ENCODE results near the gene WIPF2.

DNA sequence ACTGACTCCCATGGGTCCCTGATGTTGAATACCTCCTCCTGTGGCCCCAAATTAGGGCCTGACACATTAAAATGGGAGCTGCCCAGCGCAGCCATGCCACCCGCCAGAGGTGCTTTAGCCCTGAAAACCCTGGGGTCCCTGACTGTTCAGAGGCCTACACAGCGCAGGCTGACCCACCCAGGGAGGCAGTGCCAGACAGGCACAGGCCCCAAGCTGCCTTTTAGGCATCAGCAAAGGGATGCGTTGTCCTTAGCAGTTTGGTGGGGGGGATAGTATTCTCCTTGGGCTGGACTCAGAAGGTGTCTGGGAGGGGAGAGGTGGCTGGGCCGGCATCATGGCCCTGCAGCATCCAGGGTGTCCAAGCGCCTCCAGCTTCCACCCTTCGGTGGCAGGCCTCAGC, 40.4 kb upstream of the WIPF2 start:
- TF ChIP-seq, protein P1, sequence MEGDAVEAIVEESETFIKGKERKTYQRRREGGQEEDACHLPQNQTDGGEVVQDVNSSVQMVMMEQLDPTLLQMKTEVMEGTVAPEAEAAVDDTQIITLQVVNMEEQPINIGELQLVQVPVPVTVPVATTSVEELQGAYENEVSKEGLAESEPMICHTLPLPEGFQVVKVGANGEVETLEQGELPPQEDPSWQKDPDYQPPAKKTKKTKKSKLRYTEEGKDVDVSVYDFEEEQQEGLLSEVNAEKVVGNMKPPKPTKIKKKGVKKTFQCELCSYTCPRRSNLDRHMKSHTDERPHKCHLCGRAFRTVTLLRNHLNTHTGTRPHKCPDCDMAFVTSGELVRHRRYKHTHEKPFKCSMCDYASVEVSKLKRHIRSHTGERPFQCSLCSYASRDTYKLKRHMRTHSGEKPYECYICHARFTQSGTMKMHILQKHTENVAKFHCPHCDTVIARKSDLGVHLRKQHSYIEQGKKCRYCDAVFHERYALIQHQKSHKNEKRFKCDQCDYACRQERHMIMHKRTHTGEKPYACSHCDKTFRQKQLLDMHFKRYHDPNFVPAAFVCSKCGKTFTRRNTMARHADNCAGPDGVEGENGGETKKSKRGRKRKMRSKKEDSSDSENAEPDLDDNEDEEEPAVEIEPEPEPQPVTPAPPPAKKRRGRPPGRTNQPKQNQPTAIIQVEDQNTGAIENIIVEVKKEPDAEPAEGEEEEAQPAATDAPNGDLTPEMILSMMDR (IDR thresholded peaks at IDR 0.05 in 4 of 5, conservative IDR thresholded peaks at IDR 0.05 in 1 of 5), result no peak
- no peak for TF ChIP-seq POLR2A (IDR thresholded peaks at IDR 0.05)

Measured in gastrocnemius medialis (tissue), 4 donors.